Activated T-helper 1 cell treated with anti-CD3 and anti-CD28 coated beads, Interleukin-2, amount 50 U/mL, for 16 hours (primary cell): ENCODE results near the gene SARDH.

Source experiments
- DNase-seq, 2 donors: peaks; one replicate each; pipeline ENCODE4 v3.0.0-alpha.2; 2020; ENCODE audit warnings: low read depth in 1 of 2, low spot score in 1 of 2

The SARDH gene

DNA sequence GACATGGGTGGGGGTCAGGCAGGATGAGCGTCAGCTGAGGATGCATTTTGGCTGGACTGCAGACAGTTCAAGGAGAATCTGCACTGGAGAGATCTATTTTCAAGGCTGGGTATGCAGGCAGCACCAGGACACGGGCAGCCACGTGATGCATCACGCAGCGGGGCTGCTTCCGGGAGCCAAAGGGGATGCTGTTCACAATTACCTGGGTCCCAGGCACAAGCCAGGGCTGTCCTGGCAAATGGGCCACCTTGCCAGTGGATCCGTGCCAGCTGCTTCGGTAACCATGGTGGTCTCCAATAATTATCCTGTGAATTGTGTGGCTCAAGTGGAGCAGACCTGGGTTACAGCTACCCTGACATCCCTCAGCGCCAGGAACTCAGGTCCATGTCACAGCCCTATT lies 84.5 kb downstream of the SARDH start:
- no peak for DNase-seq

DNA sequence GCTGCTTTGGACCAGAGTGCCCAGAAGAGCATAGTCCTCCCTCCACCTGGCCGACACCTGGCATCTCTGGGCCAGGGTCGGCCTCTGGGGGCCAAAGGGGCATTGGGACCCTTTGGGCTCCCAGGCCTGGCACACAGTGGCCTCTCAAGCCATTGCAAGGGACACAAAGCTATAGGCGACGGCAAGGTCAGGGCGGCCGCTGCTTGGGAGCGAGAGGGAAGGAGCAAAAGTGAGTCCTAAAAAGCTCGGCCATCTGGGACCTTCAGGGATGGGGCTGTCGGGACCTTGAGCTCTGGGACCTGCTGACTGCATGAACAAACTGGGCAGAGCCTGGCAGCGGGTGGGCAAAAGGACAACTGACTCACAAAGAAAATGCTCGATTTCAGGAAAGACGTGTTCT lies 88.1 kb downstream of the SARDH start:
- no peak for DNase-seq

DNA sequence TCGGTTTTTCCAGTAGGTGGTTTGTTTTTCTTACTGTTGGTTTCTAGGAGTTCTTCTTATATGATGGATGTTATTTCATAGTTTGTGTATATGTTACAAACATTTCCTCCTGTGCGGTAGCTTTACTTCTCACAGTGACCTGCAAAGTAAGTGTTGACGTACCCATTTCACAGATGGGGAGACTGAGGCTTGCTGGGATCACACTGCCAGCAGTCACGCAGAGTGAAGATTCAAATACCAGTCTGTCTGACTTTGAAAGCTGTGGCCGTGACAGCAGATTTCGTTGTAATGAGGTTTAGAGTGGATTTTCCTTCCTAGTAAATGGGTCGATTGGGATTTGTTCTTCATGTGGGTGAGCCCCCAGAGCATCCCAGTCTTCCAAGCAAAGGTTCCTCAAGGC lies 89.0 kb downstream of the SARDH start:
- no peak for DNase-seq

DNA sequence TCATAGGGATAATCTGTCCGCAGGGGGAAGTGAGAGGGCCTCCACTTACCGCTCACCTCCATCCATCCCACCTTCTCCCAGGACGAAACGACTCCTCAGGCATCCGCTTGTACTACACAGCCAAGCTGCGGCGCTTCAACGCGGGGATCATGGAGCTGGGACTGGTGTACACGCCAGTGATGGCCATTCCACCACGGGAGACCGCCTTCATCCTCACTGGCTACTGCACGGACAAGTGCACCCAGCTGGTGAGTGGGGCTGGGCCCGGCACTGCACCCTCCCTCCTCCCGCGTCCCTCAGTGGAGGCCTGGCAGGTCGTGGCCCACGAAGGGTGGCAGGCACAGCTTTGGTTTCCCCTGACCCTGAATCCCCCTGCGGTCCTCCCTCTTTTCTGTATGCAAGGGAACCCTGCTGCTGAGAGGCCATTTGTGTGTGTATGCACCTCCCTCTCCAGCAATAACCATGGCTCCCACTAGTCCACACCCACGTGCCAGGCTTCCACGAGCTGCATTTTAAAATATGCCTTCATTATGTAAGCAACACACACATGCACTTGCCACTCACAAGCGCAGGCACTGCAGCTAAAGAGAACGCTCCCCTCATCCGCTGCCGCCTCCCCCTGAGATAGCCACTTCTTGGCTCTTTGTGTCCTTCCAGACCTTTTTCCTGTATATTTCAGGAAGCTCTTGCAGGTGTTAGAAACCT lies 90.2 kb downstream of the SARDH start:
- DNase-seq = no peak

DNA sequence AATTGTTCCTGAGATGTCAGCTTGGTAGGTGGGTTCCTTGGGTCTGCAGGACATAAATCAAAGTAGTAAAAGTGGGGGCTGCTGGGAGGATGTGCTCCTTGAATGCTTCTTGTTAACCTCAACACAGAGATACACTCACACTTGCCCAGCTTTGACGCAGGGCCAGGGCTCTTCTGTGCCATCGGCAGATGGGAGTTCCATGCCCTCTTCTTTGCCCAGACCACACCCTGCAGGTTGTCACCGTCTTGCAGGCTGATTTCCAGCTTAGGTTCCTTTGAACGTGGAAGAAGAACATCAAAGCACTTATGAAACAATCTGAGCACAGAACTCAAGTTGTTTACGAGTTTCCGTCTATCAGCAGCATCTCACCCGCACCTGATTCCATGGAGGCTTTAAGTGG lies 91.0 kb downstream of the SARDH start:
- no peak for DNase-seq

DNA sequence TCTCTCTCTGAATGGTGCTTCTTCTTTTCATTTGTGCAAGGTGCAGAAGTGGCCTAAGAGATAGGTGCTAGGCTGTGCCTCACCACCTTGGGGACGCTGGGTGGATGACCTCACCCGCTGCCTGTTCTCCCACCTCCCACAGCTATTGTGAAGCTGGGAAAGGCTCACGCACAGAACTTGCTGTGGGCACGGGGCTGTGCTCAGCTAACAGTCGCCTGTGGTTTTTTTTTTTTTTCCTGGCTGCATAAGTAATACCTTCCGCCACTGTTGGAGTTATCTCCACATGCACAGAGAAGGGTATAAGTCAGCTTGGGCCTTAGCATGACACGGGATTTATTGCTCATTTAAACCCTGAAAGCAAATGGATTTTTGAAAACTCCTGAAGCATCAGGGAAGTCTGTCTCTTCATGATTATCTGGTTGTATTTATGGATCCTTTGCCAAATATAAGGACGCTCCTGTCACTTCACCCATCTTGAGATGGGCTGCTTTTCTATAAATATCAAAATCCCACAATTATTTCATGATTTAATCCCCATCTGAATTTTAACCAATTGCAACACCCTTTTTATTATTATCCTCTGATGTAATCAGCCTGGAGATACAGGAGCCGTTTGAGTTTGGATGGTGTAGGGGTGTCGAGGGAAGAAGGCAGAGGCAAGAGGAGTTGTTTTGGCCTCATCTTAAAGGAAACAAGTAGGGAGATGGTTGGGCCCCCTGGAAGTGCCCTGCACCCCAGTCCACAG lies 93.0 kb downstream of the SARDH start:
- DNase-seq = no peak

DNA sequence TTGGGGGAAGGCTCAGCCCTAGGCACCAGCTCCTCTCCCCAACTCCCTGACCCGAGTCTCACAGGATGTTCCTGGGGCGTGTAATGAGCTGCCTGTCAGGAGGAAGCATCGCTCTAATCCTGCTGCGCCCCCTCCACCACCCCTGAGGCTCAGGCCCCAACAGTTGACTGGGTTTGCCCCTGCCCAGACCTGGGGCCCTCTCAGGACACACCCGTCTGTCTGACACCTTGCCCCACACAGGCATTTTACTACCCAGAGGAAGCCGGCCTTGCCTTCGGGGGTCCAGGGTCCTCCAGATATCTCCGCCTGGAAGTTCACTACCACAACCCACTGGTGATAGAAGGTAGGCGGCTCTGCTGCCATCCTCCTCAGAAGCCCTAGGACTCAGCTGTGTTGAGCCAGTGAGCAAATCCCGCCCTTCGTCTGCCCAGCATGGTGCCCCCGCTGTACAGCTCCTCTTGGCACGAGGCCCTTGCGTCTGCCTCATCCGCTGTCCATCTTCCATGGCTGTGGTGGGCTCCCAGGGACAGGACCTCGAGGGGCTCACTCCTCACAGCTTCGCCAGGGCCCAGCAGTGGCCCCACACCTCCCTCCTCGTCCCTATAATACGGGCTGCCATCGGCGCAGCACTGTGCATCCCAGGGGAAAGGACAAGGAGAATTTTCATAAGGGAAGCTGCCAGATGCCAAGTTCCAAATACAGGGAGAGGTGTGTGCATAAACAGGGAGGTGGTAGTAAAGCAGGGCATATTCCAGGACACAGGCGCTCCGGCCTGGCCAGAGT lies 94.0 kb downstream of the SARDH start:
- DNase-seq = no peak

DNA sequence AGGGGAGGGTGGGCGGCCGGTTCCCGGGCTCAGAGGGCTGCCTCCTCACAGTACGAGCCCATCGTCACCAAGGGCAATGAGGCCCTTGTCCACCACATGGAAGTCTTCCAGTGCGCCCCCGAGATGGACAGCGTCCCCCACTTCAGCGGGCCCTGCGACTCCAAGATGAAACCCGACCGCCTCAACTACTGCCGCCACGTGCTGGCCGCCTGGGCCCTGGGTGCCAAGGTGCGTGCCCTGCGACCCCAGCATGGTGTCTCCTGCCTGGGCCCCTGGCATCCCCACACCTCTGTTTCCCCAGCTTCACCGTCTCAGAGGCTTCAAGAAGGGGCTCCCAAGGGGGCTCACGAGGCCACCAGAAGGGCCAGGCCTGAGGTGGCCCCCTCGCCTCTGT lies 94.8 kb downstream of the SARDH start:
- no peak for DNase-seq

DNA sequence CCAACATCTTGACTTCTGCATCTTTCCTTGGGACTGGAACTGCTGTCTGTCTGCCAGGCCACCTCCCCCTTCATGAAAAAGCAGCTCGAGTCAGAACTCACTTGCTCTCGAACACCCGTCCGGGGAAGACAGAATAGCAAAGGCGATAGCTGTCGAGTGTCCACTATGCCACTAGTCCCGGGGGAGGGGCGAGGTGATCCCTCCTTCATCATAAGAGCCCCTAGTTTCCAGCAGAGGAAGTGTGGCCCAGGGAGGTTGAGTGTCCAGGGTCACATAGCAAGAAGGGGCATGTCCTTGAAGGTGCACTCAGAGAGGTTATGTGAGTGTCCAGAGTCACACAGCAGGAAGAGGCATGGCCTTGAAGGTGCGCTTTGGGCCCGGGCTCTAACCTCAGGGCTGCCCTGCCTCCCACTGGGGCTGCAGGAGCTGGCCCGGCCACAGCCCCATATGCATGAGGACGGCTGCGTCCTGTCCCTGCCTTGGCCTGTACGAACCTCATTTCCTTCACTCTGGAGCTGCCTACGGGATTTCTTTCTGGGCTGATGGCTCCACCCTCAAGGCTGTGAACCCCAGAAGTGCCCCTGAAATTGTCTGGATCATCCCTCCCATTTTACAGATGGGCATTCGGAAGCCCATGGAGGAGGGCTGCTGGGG lies 95.3 kb downstream of the SARDH start:
- DNase-seq = no peak

DNA sequence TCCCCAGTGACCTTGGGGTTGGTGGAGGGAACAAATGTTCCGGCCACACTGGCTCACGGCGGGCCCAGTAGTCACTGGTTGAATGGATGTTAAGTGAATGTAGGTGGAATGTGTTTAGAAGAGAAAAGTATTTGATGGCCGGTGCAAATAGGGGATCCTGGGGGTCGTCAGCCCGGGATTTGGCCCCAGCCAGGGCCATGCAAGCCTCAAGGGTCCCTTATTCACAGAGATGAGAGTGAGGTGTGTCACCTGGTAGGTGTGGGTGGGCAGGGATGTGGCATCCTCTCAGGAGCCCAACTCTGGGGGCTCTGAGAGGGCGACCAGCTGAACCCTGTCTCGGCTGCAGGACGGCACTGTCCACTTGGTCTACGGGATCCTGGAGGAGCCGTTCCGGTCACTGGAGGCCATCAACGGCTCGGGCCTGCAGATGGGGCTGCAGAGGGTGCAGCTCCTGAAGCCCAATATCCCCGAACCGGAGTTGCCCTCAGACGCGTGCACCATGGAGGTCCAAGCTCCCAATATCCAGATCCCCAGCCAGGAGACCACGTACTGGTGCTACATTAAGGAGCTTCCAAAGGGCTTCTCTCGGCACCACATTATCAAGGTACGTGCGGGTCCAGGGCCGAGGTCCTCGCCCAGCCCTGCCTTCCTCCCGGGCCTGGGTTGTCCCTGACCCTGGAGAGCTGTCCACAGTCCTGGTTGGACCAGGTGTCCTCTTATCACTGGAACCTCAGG lies 96.1 kb downstream of the SARDH start:
- no peak for DNase-seq

DNA sequence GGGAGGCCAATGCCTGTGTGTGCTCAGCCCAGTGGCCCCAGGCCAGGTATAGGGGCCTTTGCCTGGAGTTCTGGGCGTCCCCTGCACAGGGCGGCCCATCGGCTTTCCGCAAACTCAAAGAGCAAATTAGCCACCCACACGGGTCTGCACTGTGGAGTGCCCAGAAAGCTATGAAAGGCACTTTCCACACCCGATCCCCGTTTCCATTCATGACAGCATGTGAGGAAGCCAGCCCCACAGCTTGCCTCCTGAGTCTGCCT lies 96.8 kb downstream of the SARDH start:
- DNase-seq = no peak

DNA sequence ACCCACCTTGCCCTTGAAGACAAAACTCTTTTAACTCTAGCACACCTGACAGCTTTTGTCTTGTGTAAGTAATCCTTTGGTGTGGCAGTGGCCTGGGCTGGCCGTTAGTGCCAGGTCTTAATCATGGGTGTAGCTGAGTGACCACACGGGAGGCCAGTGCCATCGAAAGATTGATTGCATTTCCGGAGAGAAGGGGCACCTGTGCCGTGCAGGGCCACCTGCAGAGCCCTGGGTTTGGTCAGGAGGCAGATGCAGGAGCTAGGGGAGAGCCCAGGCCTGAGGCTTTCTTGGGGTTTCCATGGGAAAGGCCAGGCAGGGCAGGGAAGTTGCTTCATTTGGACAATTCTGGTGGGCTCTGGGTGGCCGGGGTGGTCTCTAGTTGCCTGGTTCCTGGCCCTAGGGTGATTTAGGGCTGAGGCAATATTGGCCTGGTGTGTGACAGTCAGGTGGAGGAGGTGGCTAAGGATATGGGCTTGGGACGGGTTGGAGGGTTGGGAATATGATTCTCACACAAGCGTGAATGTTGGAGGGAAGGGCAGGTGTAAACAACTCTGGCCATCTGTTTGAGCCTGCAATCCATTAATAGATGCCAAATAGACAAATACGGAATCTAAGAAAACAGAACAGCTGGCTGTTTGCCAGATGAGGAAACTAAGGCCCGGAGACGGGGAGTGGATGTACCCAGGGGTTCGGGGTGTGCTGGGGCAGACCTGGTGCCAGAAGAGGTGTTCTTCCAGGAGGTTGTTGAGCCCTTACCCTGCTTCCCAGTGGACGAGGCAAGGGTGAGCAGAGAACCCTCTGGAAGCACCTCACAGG lies 97.4 kb downstream of the SARDH start:
- no peak for DNase-seq

DNA sequence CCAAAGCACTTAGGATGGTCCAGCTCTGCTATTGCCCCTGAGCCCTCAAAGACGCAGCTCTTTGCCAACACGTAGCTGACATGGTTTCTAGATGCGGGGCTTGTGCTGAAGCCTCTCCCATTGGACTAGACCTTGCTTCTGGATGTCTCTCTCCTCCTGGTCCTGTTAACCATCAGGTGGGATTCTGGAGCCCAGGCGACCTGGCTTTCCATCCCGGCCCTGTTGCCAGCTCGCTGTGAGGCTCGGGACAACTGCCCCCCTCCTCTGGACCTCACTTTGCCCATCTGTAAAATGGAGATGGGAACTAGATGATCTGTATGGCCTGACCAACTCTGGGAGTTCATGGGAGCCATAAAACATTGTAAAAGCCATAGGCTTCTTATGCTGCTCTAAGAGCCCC lies 98.0 kb downstream of the SARDH start:
- no peak for DNase-seq

DNA sequence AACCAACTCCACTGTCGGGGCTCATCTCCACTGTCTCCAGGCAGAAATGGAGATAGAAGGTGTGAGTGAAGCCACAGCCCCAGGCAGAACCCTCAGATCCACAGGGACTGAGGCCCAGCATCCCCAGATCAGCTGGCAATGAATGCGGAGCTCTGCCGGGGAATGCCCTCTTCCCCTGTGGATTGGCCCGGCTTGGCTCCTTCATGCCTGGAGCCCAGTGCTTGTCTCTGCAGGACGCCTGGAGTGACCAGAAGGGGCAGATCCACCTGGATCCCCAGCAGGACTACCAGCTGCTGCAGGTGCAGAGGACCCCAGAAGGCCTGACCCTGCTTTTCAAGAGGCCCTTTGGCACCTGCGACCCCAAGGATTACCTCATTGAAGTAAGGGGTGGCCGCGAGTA lies 98.5 kb downstream of the SARDH start:
- DNase-seq = no peak

DNA sequence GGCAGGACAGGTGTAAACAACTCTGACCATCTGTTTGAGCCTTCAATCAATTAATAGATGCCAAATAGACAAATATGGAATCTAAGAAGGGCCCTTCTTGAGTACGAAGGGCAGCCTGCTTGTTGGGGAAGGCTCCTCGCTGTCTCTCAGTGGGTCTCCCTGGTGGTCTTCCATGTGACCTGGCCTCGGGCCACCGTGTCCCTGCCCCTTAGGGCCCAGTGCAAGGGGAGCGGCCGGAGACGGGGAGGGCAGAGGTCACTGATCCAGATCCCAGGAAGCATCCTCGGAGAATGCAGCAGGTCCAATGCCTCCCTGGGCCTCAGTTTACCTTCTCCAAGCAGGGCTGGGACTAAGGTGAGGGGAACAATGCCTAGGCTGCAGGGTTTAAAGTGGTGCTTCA lies 99.4 kb downstream of the SARDH start:
- no peak for DNase-seq

DNA sequence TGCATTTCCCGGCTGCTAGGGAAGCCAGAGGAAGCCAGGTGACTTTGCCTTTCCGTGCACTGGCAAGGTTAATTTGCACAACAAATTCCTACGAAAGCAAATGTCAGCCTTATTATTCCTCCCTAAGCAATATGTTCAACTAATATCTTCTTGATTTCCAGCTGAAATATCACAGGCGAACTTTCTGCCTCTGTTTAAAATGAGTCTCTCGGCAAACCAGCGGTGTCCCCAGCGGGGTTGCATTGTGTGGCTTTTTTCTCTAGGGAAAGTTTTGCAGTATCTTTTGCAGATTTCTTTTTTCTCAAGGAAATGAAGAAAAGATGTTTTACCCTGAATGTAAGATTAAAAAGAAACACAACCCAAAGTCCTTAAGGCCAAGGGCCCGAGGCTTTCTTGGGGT lies 100.1 kb downstream of the SARDH start:
- DNase-seq = no peak

DNA sequence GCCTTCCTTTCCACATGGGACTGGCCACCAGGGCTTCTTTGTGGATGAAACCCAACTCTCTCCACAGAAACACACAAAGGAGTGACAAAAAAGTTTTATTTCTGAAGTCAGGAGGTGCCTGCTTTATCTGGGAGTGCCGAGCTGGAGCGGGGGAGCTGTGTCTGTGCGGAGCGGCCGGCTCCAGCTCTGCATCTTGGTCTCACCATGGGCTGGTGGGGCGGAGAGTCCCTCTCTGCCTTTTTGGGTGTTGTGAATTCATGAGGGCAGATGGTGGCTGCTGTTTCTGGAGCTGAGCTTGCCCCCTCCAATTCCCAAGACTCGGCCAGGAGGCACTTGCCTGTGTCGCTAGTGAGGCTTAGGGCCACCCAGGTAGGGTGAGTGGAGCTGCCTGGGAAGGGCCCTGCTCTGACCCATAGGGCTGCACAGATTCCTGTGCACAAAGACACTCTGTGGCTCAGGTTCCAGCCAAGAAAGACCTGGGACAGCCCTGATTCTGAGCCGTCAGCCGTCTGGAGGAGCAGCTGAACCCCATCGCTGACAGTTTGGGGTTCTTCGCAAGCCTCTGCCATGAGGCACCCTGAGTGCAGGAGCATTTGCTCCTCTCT lies 100.6 kb downstream of the SARDH start:
- no peak for DNase-seq

DNA sequence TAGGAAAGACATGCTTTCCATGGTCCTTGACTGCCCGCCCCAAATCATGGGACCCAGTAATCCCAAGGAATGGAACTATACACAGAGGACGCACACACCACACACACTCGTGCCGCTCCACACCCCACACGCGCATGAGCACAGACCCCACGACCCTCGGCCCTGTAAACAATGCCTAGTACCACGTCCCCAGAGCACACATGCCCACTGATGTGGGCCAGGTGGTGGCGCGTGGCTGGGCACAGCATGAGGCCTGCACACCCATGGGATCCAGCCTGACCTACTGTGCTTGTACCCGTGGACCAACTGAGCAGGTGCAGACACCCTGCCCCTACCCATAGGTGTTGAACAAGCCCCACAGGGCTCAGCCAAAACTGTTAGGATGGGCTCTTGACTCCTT lies 101.2 kb downstream of the SARDH start:
- DNase-seq = no peak

DNA sequence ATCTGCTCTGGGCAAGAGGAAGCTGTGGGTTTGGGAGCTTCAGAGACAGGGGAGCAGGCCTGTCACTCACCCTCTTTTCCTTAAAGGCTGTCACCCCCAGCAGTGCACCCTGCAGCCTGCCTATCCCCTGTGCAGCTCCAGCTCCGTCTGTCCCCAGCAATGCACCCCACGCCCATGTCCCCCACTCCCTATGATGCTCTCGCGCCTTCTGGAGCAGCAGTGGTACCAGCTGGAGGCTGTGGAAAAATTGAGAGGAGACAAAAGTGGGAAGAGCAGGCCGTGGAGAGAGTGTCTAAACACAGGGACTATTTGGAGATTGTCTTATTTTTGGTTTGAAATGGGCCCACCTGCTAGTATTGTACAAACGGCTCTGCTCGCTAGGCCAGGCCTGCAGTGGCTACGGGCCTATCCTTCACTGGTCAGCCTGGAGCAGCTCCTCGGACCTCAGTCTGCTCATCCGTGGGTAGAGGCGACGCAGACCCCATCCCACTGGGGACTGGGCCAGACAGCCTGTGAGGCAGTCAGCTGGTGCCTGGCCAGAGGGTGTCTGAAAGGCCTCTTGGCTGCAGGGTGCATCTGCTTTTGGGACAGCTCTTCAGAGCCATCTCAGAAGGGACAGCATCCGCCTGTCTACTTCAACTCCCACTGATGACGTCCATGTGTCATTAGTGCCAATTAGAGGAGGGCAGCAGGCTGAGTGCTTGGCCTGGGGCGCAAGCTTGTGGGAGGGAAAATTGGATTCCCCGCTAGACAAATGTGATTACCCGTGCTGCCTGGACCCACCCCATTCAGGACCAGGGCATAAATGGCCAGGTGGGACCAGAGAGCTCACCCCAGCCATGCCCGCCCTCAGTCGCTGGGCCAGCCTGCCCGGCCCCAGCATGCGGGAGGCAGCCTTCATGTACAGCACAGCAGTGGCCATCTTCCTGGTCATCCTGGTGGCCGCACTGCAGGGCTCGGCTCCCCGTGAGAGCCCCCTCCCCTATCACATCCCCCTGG lies 102.3 kb downstream of the SARDH start, which contains the start of gene DBH:
TSS of gene DBH (plus strand) at position 831 of the 999 bp plus-strand sequence. CDS start at position 840, 9 bp downstream.
- DNase-seq = no peak
